SK-N-MC (cell line): ENCODE data around the gene ZSCAN22.

Experiments
- EZH2 ChIP-seq: fragments of 200-600 bp; sonication (generic); IDR thresholded peaks from one replicate; pipeline ENCODE4 v1.6.1; 2017; ENCODE audit warnings: antibody characterized with exemption
- FOXP2 ChIP-seq: optimal IDR thresholded peaks from 2 replicates; pipeline ENCODE3; 2011; ENCODE audit warnings: mild to moderate bottlenecking, moderate library complexity; ENCODE audit not compliant: insufficient read depth; ENCODE audit errors: extremely low read length, control extremely low read depth
- POLR2AphosphoS5 ChIP-seq: IDR thresholded peaks from 2 replicates; pipeline ENCODE4 v1.6.1; 2012; ENCODE audit warnings: mild to moderate bottlenecking, low read depth, low read length, borderline replicate concordance

- TF ChIP-seq POLR2AphosphoS5 (no peak), EZH2 (no peak), FOXP2 (no peak)
These were observed 15.4 kb upstream of the ZSCAN22 start for GRCh38 chr19:58311345-58311865.
